ENCODE measurements around the gene ZDHHC15.

Gene ZDHHC15

DNA sequence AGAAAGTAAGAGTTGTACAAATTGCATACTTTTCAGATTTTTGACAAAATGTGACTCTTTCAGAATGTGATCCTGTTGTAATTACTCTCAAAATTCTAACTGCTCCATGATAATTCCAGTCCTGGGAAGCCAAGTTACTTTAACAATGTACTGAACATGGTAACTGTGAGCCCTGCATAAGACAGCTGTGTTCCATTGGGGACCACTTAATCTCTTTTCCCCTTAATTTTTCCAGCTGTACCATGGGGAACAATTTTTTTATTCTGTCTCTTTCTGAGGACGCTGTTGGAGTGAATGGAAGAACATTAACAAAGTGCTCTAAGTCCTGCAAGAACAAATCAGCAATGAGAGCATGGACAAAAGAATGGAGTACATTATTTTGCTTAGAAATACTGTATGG, 153.1 kb downstream of the ZDHHC15 start:
- TF ChIP-seq, protein P1, sequence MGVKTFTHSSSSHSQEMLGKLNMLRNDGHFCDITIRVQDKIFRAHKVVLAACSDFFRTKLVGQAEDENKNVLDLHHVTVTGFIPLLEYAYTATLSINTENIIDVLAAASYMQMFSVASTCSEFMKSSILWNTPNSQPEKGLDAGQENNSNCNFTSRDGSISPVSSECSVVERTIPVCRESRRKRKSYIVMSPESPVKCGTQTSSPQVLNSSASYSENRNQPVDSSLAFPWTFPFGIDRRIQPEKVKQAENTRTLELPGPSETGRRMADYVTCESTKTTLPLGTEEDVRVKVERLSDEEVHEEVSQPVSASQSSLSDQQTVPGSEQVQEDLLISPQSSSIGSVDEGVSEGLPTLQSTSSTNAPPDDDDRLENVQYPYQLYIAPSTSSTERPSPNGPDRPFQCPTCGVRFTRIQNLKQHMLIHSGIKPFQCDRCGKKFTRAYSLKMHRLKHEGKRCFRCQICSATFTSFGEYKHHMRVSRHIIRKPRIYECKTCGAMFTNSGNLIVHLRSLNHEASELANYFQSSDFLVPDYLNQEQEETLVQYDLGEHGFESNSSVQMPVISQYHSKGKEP (tag by site-specific recombination; IDR thresholded peaks at IDR 0.05): no peak
- TF ChIP-seq ZNF354C (tag by site-specific recombination; IDR thresholded peaks at IDR 0.05; ENCODE audit: borderline replicate concordance, low read depth): no peak
- TF ChIP-seq ZNF423 (tag by site-specific recombination; IDR thresholded peaks at IDR 0.05): no peak
- no peak for TF ChIP-seq ZNF157 (tag by site-specific recombination; IDR thresholded peaks at IDR 0.05)
- no peak for TF ChIP-seq ZNF2 (tag by site-specific recombination; IDR thresholded peaks at IDR 0.05)
- TF ChIP-seq ZNF324 (tag by site-specific recombination; IDR thresholded peaks at IDR 0.05): no peak
- CTCF ChIA-PET: no interaction called here
- H3K4me3 ChIP-seq (ENCODE audit: low read depth, low read length): no peak overlapping the region
- H3K36me3 ChIP-seq (ENCODE audit: control insufficient read depth in 2 of 2, insufficient read depth in 1 of 2, low read length in 2 of 2): no peaks in the 10 kb centered on the region
- H3K27ac ChIP-seq (ENCODE audit: extremely low read depth, low read depth, low read length): no peak overlapping the region
- POLR2A ChIA-PET: no interaction called here
- H3K4me1 ChIP-seq (ENCODE audit: control insufficient read depth, insufficient read depth, low read length): no peaks in the 10 kb centered on the region
- no peaks in the 10 kb centered on the region for H3K9me3 ChIP-seq (ENCODE audit: control insufficient read depth, insufficient read depth, low read depth, low read length)

DNA sequence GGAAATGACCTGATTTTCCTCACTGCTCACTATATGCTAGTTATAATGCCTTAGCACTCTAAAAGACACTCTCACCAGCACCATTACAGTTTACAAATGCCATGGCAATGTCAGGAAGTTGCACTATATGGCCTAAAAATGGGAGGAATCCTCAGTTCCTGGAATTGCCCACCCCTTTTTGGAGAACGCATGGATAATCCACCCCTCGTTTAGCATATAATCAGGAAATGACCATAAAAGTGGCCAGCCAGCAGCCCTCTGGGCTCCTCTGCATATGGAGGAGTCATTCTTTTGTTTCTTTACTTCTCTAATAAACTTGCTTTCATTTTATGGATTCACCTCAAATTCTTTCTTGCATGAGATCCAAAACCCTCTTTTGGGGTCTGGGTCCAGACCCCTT, 156.0 kb downstream of the ZDHHC15 start:
- ChIA-PET CTCF (interaction anchor here (0.7 kb wide), 1 partner anchor 93 kb away, joined by 4 read pairs; no protein-coding TSS in a partner anchor), POLR2A (no interaction called here)
- TF ChIP-seq, protein P2, sequence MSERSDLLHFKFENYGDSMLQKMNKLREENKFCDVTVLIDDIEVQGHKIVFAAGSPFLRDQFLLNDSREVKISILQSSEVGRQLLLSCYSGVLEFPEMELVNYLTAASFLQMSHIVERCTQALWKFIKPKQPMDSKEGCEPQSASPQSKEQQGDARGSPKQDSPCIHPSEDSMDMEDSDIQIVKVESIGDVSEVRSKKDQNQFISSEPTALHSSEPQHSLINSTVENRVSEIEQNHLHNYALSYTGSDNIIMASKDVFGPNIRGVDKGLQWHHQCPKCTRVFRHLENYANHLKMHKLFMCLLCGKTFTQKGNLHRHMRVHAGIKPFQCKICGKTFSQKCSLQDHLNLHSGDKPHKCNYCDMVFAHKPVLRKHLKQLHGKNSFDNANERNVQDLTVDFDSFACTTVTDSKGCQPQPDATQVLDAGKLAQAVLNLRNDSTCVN (tag by site-specific recombination; optimal IDR thresholded peaks at IDR 0.05): no peak
- H3K4me3 ChIP-seq (ENCODE audit: low read depth, low read length): no peak overlapping the region
- no peaks in the 10 kb centered on the region for H3K9me3 ChIP-seq (ENCODE audit: control insufficient read depth, insufficient read depth, low read depth, low read length)
- H3K4me1 ChIP-seq (ENCODE audit: control insufficient read depth, insufficient read depth, low read length): no peaks in the 10 kb centered on the region
- H3K36me3 ChIP-seq (ENCODE audit: control insufficient read depth in 2 of 2, insufficient read depth in 1 of 2, low read length in 2 of 2): no peaks in the 10 kb centered on the region
- no peak overlapping the region for H3K27ac ChIP-seq (ENCODE audit: extremely low read depth, low read depth, low read length)

DNA sequence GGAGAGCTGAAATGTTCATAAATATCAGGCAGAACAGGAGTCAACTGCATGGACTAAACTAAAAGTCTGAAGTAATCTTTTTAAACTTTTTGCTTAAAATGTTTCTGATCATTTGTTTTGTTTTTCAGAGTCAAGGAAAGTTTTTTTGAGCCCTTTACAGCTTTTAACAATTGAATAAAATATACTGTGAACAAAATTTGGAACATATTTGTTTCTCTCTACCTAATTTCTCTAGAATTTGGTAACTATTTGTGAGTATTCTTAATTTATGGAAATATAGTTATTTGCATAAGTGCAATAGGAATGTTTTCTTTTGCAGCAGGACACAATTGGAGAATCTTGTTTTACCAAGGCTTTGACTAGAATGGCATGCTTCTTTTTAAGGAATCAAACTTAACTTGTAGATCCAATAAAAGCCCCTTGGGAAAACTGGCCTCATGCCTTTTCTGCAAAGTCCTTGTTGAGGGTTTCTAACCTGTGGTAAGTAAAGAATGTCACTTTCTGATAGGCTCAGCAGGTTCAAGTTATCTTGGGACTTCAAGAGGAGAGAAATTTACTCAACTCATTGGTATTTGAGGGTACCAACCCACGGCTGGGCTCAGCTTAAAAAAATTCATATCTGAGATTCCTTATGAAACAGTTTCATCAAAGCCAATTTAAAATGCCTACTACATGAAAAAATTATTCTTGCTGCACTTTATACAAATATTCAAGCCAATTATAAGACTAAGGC, 157.4 kb downstream of the ZDHHC15 start:
- Histone ChIP-seq H3K9me3 (ENCODE audit: control insufficient read depth, insufficient read depth, low read depth, low read length) (no peaks in the 10 kb centered on the region), H3K36me3 (ENCODE audit: control insufficient read depth in 2 of 2, insufficient read depth in 1 of 2, low read length in 2 of 2) (no peaks in the 10 kb centered on the region), H3K27ac (ENCODE audit: extremely low read depth, low read depth, low read length) (no peak overlapping the region), H3K4me1 (ENCODE audit: control insufficient read depth, insufficient read depth, low read length) (no peaks in the 10 kb centered on the region), H3K4me3 (ENCODE audit: low read depth, low read length) (no peak overlapping the region)
- ChIA-PET POLR2A (no interaction called here), CTCF (no interaction called here)
- TF ChIP-seq ZNF335 (tag by site-specific recombination; conservative IDR thresholded peaks at IDR 0.05) (no peak), EGR2 (tag by site-specific recombination; IDR thresholded peaks at IDR 0.05; ENCODE audit: low read depth) (no peak), SETDB1 (IDR thresholded peaks at IDR 0.05; ENCODE audit: insufficient read length, low read length) (peak; percentile 76), ZNF223 (tag by site-specific recombination; IDR thresholded peaks at IDR 0.05) (no peak), ZNF596 (tag by site-specific recombination; IDR thresholded peaks at IDR 0.05) (no peak), ZIC2 (tag by site-specific recombination; IDR thresholded peaks at IDR 0.05) (no peak), ZNF626 (tag by site-specific recombination; IDR thresholded peaks at IDR 0.05) (peak; percentile 66; the same call in 1 of the 2 replicates)

DNA sequence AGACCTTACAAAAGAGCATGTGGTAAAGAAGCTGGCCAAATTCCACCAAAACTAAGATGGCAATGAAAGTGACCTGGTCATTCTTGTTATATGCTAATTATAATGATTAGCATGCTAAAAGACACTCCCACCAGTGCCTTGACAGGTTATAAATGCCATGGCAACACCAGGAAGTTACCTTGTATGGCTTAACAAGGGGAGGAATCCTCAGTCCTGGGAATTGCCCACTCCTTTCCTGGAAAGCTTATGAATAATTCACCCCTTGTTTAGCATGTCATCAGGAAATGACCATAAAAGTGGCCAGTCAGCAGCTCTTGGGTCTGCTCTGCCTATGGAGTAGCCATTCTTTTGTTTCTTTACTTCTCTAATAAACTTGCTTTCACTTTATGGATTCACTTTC, 161.0 kb downstream of the ZDHHC15 start:
- CTCF ChIA-PET: no interaction called here
- no peaks in the 10 kb centered on the region for H3K4me1 ChIP-seq (ENCODE audit: control insufficient read depth, insufficient read depth, low read length)
- no peaks in the 10 kb centered on the region for H3K36me3 ChIP-seq (ENCODE audit: control insufficient read depth in 2 of 2, insufficient read depth in 1 of 2, low read length in 2 of 2)
- POLR2A ChIA-PET: no interaction called here
- no peaks in the 10 kb centered on the region for H3K9me3 ChIP-seq (ENCODE audit: control insufficient read depth, insufficient read depth, low read depth, low read length)
- H3K27ac ChIP-seq (ENCODE audit: extremely low read depth, low read depth, low read length): no peak overlapping the region
- no peak overlapping the region for H3K4me3 ChIP-seq (ENCODE audit: low read depth, low read length)
- no peak for TF ChIP-seq SP2 (tag by site-specific recombination; IDR thresholded peaks at IDR 0.05)
- TF ChIP-seq ZNF747 (tag by site-specific recombination; IDR thresholded peaks at IDR 0.05): no peak
- TF ChIP-seq ZNF707 (tag by site-specific recombination; IDR thresholded peaks at IDR 0.05): no peak
- no peak for TF ChIP-seq ZBTB21 (tag by site-specific recombination; IDR thresholded peaks at IDR 0.05)
- TF ChIP-seq, protein P3, sequence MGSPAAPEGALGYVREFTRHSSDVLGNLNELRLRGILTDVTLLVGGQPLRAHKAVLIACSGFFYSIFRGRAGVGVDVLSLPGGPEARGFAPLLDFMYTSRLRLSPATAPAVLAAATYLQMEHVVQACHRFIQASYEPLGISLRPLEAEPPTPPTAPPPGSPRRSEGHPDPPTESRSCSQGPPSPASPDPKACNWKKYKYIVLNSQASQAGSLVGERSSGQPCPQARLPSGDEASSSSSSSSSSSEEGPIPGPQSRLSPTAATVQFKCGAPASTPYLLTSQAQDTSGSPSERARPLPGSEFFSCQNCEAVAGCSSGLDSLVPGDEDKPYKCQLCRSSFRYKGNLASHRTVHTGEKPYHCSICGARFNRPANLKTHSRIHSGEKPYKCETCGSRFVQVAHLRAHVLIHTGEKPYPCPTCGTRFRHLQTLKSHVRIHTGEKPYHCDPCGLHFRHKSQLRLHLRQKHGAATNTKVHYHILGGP (tag by site-specific recombination; IDR thresholded peaks at IDR 0.05): no peak
- TF ChIP-seq, protein P4, sequence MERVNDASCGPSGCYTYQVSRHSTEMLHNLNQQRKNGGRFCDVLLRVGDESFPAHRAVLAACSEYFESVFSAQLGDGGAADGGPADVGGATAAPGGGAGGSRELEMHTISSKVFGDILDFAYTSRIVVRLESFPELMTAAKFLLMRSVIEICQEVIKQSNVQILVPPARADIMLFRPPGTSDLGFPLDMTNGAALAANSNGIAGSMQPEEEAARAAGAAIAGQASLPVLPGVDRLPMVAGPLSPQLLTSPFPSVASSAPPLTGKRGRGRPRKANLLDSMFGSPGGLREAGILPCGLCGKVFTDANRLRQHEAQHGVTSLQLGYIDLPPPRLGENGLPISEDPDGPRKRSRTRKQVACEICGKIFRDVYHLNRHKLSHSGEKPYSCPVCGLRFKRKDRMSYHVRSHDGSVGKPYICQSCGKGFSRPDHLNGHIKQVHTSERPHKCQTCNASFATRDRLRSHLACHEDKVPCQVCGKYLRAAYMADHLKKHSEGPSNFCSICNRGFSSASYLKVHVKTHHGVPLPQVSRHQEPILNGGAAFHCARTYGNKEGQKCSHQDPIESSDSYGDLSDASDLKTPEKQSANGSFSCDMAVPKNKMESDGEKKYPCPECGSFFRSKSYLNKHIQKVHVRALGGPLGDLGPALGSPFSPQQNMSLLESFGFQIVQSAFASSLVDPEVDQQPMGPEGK (tag by site-specific recombination; IDR thresholded peaks at IDR 0.05): no peak
- TF ChIP-seq ZNF404 (tag by site-specific recombination; IDR thresholded peaks at IDR 0.05): no peak
- TF ChIP-seq ZNF16 (tag by site-specific recombination; IDR thresholded peaks at IDR 0.05; ENCODE audit: low read depth): no peak
- TF ChIP-seq ZNF791 (tag by site-specific recombination; IDR thresholded peaks at IDR 0.05): no peak
- no peak for TF ChIP-seq ZNF530 (tag by site-specific recombination; IDR thresholded peaks at IDR 0.05; ENCODE audit: low read depth)

Measured in HEK293 (cell line).